Measurements from ENCODE around the gene SLC25A38. TPM values are rescaled to one million over a fixed set of nuclear protein-coding genes. Genes with fewer than 3 reads are reported as not detected.

SLC25A38 gene
- total RNA-seq, 1 donor from 2014 or later, result 28.4 TPM

- DNase-seq (no peak), ATAC-seq (no peak)
- H3K27ac ChIP-seq, result no peak overlapping the region
- H3K4me3 ChIP-seq, result no peak overlapping the region
- H3K27me3 ChIP-seq (ENCODE audit: low read depth), result no peaks in the 10 kb centered on the region
- no peaks in the 10 kb centered on the region for H3K36me3 ChIP-seq
- intact Hi-C loops (cut with DNase I), result no loop called here
- no peaks in the 10 kb centered on the region for H3K4me1 ChIP-seq
- TF ChIP-seq, protein P1, sequence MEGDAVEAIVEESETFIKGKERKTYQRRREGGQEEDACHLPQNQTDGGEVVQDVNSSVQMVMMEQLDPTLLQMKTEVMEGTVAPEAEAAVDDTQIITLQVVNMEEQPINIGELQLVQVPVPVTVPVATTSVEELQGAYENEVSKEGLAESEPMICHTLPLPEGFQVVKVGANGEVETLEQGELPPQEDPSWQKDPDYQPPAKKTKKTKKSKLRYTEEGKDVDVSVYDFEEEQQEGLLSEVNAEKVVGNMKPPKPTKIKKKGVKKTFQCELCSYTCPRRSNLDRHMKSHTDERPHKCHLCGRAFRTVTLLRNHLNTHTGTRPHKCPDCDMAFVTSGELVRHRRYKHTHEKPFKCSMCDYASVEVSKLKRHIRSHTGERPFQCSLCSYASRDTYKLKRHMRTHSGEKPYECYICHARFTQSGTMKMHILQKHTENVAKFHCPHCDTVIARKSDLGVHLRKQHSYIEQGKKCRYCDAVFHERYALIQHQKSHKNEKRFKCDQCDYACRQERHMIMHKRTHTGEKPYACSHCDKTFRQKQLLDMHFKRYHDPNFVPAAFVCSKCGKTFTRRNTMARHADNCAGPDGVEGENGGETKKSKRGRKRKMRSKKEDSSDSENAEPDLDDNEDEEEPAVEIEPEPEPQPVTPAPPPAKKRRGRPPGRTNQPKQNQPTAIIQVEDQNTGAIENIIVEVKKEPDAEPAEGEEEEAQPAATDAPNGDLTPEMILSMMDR (IDR thresholded peaks at IDR 0.05), result no peak
- no peaks in the 10 kb centered on the region for H3K9me3 ChIP-seq
Measured at GRCh38 chr3:39343076-39343717, 40.0 kb upstream of the SLC25A38 start.

DNA sequence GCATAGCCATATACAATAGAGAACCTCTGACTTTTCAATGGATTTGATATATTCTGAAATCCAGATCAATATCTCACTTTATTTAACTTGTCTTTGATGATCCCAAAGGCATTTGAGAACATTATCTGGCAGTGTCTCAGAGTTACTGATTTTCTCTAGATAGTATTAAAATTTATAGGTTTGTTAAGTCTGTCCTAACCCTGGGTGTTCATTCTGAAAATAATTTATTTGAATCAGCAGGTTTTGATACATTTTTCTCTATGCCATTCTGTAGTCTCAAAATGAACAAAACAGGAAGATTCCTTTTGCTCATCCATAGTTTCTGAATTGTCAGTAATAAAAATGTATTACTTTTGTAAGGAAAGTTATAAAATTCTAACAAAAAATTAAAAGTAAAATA is 39.4 kb upstream of the SLC25A38 start:
- H3K27ac ChIP-seq, result no peak overlapping the region
- DNase-seq (no peak), ATAC-seq (no peak)
- H3K9me3 ChIP-seq, result no peaks in the 10 kb centered on the region
- no peaks in the 10 kb centered on the region for H3K4me1 ChIP-seq
- H3K36me3 ChIP-seq, result no peaks in the 10 kb centered on the region
- no peak overlapping the region for H3K4me3 ChIP-seq
- no peaks in the 10 kb centered on the region for H3K27me3 ChIP-seq (ENCODE audit: low read depth)
- intact Hi-C loops (cut with DNase I), result no loop called here
- TF ChIP-seq, protein P1 (IDR thresholded peaks at IDR 0.05), result no peak

- no peak for ATAC-seq
- no peak overlapping the region for H3K4me3 ChIP-seq
- intact Hi-C loops (cut with DNase I), result no loop called here
- TF ChIP-seq, protein P1 (IDR thresholded peaks at IDR 0.05), result no peak
- H3K9me3 ChIP-seq, result no peaks in the 10 kb centered on the region
- no peaks in the 10 kb centered on the region for H3K4me1 ChIP-seq
- no peaks in the 10 kb centered on the region for H3K27me3 ChIP-seq (ENCODE audit: low read depth)
- no peak overlapping the region for H3K27ac ChIP-seq
- H3K36me3 ChIP-seq, result no peaks in the 10 kb centered on the region
- DNase-seq, result no peak
Measured at GRCh38 chr3:39344746-39345344, 38.3 kb upstream of the SLC25A38 start.

- no peaks in the 10 kb centered on the region for H3K4me1 ChIP-seq
- TF ChIP-seq, protein P1 (IDR thresholded peaks at IDR 0.05), result no peak
- H3K27me3 ChIP-seq (ENCODE audit: low read depth), result no peaks in the 10 kb centered on the region
- ATAC-seq, result no peak
- intact Hi-C loops (cut with DNase I), result no loop called here
- no peaks in the 10 kb centered on the region for H3K36me3 ChIP-seq
- DNase-seq, result no peak
- H3K27ac ChIP-seq, result no peak overlapping the region
- no peaks in the 10 kb centered on the region for H3K9me3 ChIP-seq
- H3K4me3 ChIP-seq, result no peak overlapping the region
Measured at GRCh38 chr3:39346785-39347585, 36.2 kb upstream of the SLC25A38 start.

- Histone ChIP-seq H3K4me1 (no peaks in the 10 kb centered on the region), H3K36me3 (no peaks in the 10 kb centered on the region), H3K9me3 (no peaks in the 10 kb centered on the region), H3K27me3 (ENCODE audit: low read depth) (no peaks in the 10 kb centered on the region), H3K27ac (no peak overlapping the region), H3K4me3 (no peak overlapping the region)
- intact Hi-C loops (cut with DNase I), result no loop called here
- TF ChIP-seq, protein P1 (IDR thresholded peaks at IDR 0.05), result no peak
- ATAC-seq (no peak), DNase-seq (no peak)
Measured at GRCh38 chr3:39347586-39347876, 35.6 kb upstream of the SLC25A38 start.

Measured in lower lobe of right lung (tissue), 2 donors.